Measurements from ENCODE around the gene PPP2R5A. TPM values are rescaled to one million over a fixed set of nuclear protein-coding genes. Genes with fewer than 3 reads are reported as not detected.

Gene PPP2R5A
- 18.8 to 23.2 TPM (median 22.9 TPM) in 5 replicates for total RNA-seq (2022; extraction: Qiagen RNA extraction)

DNA sequence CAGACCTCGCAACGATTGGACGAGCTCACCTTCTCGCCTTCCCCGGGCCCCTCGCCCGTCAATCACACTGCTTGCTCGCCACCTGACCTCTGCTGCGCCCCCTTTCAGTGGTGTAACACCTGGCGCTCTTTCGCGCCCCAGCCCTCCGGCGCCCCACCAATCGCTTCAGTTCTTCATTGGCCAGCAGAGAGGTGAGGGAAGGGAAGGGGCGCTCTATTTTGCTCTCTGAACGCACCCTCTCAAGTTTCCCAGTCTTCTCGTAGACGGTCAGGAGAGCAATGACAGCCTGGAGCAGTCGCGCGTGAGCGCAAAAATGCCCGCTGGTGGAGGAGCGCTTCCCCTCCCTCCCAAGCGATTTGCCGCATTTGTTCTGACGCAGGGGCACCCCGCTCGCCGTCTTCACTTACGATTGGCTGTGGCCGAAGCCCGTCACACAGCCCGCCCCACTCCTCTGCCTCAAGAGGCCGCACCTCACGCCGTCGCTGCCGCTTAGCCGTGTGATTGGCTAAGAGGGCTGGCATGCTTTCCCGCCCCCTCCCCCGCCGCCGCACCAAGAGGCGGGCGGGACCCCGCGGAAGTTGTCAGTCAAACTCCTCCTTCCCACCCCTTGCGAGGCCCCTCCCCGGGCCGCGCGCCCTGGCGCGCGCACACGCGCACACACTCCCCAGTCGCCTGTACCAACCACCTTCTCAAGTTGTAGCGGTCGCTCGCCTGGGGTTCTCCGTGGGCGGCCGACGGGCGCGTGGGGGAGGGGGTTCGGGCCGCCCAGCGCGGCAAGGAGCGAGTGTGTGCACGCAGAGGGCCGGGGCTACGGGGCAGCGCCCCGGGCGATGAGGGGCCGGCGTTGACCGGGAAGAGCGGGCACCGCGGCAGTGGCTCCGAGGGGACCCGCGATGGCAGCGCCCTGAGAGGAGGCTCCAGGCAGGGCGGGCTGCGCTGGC is at the start of gene PPP2R5A:
PPP2R5A (plus strand) TSS at position 667 of the 941 bp plus-strand sequence. CDS start 701 bp downstream, outside the sequence.

Other genes with a start within 250 kb of the PPP2R5A start
- gene INTS7, start 249.9 kb upstream of the PPP2R5A start, total RNA-seq (2022; extraction: Qiagen RNA extraction) = 15.5 to 21.0 TPM (median 17.9 TPM) in 5 replicates
- 19.5 to 22.4 TPM (median 20.0 TPM) in 5 replicates for gene DTL, start 249.7 kb upstream of the PPP2R5A start, total RNA-seq (2022; extraction: Qiagen RNA extraction)
- gene PACC1, start 129.5 kb downstream of the PPP2R5A start, total RNA-seq (2022; extraction: Qiagen RNA extraction) = 12.9 to 16.9 TPM (median 16.4 TPM) in 5 replicates
- 96.4 to 117 TPM (median 111 TPM) in 5 replicates for gene NENF, start 147.5 kb downstream of the PPP2R5A start, total RNA-seq (2022; extraction: Qiagen RNA extraction)

Data from A549 treated with dexamethasone at 1 μM for 4 hours (cell line).